ENCODE measurements around the gene PIGQ.

GRCh38 chr16:526181-527014 is 43.4 kb upstream of the PIGQ start:
- TF ChIP-seq CTCF (IDR thresholded peaks at IDR 0.05; ENCODE audit: insufficient read depth, low read length, poor library complexity, severe bottlenecking) (no peak), EZH2phosphoT487 (conservative IDR thresholded peaks at IDR 0.05; ENCODE audit: low read length) (no peak)
